Brain microvascular endothelial cell (primary cell): ENCODE data around the gene RNF187.

ENCODE experiments used
- DNase-seq: peaks from one replicate; pipeline ENCODE4 v3.0.0-alpha.2; 2020
- H3K27ac ChIP-seq: fragments of 250-450 bp; sonication (Bioruptor Pico); 2 replicates; pipeline ENCODE4 v1.5.1; 2020; ENCODE audit warnings: mild to moderate bottlenecking, moderate library complexity
- H3K27me3 ChIP-seq: fragments of 250-450 bp; sonication (Bioruptor Pico); replicated peaks from 2 replicates; pipeline ENCODE4 v1.5.1; 2020; ENCODE audit warnings: mild to moderate bottlenecking
- H3K36me3 ChIP-seq: fragments of 250-450 bp; sonication (Bioruptor Pico); replicated peaks from 2 replicates; pipeline ENCODE4 v1.5.1; 2020; ENCODE audit warnings: mild to moderate bottlenecking
- H3K4me3 ChIP-seq: 2 replicates; pipeline ENCODE4 v1.5.1; 2011; ENCODE audit warnings: low read depth, mild to moderate bottlenecking, control low read depth, low read length, moderate library complexity
- in situ Hi-C: cut with HindIII; loops from 2 replicates; pipeline ENCODE4 v1.10.0; 2017; ENCODE audit warnings: low sequenced_read_pairs, low pct_ligation_motif_present
- TF ChIP-seq, protein P1 (sequence below): IDR thresholded peaks from 2 replicates; pipeline ENCODE4 v1.5.1; 2011; ENCODE audit warnings: low read depth, mild to moderate bottlenecking, moderate library complexity, low read length, control low read depth, inconsistent platforms; ENCODE audit errors: missing control alignments

RNF187 gene

DNA sequence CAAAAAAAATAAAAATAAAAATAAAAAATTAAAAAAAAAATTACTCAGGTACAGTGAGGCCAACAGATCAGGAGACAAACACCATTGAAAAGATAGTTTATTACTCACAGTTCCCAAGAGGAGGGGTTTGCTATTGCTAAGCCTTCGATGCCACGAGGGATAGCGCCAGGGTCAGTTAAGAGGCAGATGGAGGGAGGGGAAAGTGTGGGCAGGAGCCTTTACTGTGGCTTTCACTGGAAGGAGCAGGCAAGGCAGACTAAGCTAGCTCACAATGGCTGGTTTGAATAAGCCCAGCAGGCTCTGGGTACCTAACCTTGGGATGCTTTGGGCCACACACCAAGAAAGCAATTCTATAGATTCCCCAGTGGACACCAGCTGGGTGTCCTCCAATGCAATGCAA lies 12.7 kb upstream of the RNF187 start:
- Histone ChIP-seq H3K4me3 (no peak overlapping the region), H3K36me3 (no peaks in the 10 kb centered on the region), H3K27me3 (peaks cover 8% of the 10 kb centered on the region), H3K27ac (no peak overlapping the region)
- in situ Hi-C loops, result no loop called here
- TF ChIP-seq, protein P1, sequence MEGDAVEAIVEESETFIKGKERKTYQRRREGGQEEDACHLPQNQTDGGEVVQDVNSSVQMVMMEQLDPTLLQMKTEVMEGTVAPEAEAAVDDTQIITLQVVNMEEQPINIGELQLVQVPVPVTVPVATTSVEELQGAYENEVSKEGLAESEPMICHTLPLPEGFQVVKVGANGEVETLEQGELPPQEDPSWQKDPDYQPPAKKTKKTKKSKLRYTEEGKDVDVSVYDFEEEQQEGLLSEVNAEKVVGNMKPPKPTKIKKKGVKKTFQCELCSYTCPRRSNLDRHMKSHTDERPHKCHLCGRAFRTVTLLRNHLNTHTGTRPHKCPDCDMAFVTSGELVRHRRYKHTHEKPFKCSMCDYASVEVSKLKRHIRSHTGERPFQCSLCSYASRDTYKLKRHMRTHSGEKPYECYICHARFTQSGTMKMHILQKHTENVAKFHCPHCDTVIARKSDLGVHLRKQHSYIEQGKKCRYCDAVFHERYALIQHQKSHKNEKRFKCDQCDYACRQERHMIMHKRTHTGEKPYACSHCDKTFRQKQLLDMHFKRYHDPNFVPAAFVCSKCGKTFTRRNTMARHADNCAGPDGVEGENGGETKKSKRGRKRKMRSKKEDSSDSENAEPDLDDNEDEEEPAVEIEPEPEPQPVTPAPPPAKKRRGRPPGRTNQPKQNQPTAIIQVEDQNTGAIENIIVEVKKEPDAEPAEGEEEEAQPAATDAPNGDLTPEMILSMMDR, result no peak
- no peak for DNase-seq

DNA sequence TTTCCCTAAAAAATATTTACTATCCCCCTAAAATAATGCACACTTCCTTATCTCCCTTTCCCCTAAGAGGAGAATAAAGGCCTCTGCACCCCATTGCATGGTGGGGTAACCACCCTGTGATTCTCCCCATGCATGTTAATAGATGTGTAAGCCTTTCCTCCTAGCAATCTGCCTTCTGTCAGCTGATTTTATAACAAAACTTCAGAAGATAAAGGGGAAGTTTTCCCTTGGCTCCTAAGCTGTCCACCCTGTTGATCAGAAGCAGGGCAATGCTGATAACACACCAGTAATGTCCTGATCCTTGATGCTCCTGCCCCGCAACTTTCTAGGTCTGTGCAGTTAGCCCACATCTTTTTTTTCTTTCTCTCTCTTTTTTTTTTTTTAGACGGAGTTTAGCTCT lies 11.4 kb upstream of the RNF187 start:
- in situ Hi-C loops, result no loop called here
- TF ChIP-seq, protein P1, result no peak

DNA sequence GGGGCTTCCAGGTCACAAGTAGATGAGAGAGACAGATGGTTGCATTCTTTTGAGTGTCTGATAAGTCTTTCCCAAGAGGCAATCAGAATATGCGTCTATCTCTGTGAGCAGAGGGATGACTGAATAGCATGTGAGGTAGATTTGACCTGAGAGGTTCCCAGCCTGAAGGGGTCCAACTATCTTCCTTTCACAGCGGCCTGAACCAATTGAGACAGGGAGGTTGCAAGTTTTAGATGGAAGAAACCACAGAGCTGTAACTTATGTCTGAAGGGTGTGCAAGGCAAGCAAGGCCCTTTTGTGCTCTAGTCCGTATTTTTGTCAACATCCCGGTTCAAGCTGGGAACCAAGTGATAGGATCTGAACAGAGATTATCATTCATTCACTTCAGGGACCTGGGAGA lies 9.9 kb upstream of the RNF187 start:
- Histone ChIP-seq H3K27me3 (no peaks in the 10 kb centered on the region), H3K36me3 (no peaks in the 10 kb centered on the region), H3K4me3 (no peak overlapping the region), H3K27ac (no peak overlapping the region)
- in situ Hi-C loops, result no loop called here
- TF ChIP-seq, protein P1, result no peak
- DNase-seq, result no peak

More for the DNA sequence above, 11.4 kb upstream of the RNF187 start:
- H3K27ac ChIP-seq, result no peak overlapping the region
- no peak overlapping the region for H3K4me3 ChIP-seq
- H3K27me3 ChIP-seq, result no peaks in the 10 kb centered on the region
- DNase-seq, result no peak
- H3K36me3 ChIP-seq, result no peaks in the 10 kb centered on the region

DNA sequence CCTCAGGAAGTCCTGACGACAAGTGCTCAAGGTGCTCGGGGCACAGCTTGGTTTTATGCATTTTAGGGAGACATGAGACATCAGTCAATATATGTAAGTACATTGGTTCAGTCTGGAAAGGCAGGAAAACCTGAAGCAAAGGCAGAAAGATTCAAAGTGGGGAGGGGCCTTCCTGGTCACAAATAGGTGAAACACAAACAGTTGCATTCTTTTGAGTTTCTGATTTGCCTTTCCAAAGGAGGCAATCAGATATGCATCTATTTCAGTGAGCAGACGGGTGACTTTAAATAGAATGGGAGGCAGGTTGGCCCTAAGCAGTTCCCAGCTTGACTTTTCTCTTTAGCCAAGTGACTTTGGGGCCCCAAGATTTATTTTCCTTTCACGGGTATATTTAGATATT lies 8.9 kb upstream of the RNF187 start:
- H3K36me3 ChIP-seq, result no peaks in the 10 kb centered on the region
- in situ Hi-C loops, result no loop called here
- H3K4me3 ChIP-seq, result no peak overlapping the region
- no peak for DNase-seq
- TF ChIP-seq, protein P1, result no peak
- H3K27me3 ChIP-seq, result no peaks in the 10 kb centered on the region
- no peak overlapping the region for H3K27ac ChIP-seq

DNA sequence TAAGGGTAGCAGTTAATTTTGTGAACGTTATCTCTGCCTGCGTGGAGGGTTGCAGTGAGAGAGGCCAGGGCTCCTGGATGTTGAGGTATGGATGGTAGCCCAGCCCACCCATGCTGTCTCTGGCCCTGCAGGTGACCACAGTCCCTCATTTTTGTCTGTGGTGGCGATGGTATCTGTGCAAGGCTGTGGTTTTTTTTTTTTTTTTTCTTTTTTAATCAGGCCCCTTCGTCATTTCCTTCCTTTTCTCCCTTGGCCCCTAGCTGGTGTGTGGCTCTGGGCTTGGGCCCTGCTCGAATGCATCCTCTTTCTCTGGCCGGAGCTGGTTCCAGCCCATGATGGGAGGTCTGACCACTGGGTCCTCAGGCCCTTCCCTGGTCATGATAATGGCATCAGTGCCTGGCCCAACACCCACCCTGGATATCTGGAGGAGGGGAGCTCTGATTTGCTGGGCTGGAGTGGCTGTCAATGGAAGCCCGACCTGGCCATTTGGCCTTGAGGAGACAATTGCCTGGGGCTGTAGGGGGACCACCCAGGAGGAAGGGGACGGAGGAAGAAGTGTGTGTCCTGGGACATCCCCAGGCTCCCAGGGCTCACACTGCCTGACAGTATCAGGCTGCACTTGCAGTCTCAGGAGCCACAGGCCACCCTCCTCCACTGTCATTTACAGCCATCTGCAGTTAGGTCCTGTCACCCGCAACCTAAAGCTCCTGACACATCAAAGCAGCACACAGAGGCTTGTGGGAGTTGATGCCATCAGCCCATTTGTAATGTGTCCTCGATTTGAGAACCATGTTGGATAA lies 8.1 kb upstream of the RNF187 start:
- in situ Hi-C loops, result no loop called here
- DNase-seq, result no peak
- Histone ChIP-seq H3K27me3 (no peaks in the 10 kb centered on the region), H3K4me3 (no peak overlapping the region), H3K27ac (no peak overlapping the region), H3K36me3 (no peaks in the 10 kb centered on the region)
- TF ChIP-seq, protein P1, result no peak

DNA sequence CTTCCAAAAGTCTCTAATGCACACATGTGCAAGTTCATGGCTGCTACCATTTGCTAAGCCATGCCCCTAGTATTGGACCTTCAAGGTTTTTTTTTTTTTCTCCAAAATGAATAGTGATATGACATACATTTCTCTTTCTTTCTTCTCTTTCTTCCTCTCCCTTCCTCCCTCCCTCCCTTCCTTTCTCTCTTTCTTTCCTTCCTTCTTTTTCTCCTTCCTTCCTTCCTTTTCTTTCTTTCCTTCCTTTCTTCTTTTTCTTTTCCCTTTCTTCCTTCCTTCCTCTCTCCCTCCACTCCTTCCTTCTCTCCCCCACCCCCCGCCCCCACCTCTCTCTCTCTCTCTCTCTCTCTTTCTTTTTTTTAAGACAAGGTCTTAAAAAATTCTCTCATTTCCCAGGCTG lies 3.4 kb upstream of the RNF187 start:
- Histone ChIP-seq H3K27me3 (no peaks in the 10 kb centered on the region), H3K4me3 (no peak overlapping the region), H3K27ac (no peak overlapping the region), H3K36me3 (no peaks in the 10 kb centered on the region)
- TF ChIP-seq, protein P1, result no peak
- DNase-seq, result no peak
- in situ Hi-C loops, result no loop called here
